ENCODE measurements around the gene WFIKKN2.

The WFIKKN2 gene

GRCh38 chr17:50833510-50834428, 1.6 kb upstream of the WFIKKN2 start:
- Histone ChIP-seq H3K9ac (ENCODE audit: low read depth in 1 of 2, low read length in 2 of 2) (no peak overlapping the region), H3K4me1 (ENCODE audit: control insufficient read depth in 1 of 2, insufficient read depth in 2 of 2, low read length in 2 of 2) (peaks cover 0 to 9% of the 10 kb centered on the region in 2 donors), H3K9me3 (ENCODE audit: control insufficient read depth in 1 of 2, low read length in 2 of 2) (no peaks in the 10 kb centered on the region), H3K36me3 (ENCODE audit: control insufficient read depth in 1 of 2, insufficient read depth in 2 of 2, low read length in 2 of 2) (no peaks in the 10 kb centered on the region), H3K27ac (ENCODE audit: low read depth, low read length) (no peak overlapping the region), H3K27me3 (ENCODE audit: control insufficient read depth in 1 of 2, insufficient read depth in 2 of 2, low read length in 2 of 2) (peaks cover 0 to 8% of the 10 kb centered on the region in 2 donors), H3K4me3 (ENCODE audit: low read depth in 1 of 2, low read length in 2 of 2) (no peak overlapping the region)

GRCh38 chr17:50834429-50835300, 721 bp upstream of the WFIKKN2 start:
- H3K4me1 ChIP-seq (ENCODE audit: control insufficient read depth in 1 of 2, insufficient read depth in 2 of 2, low read length in 2 of 2), result peaks cover 0 to 6% of the 10 kb centered on the region in 2 donors
- H3K9ac ChIP-seq (ENCODE audit: low read depth in 1 of 2, low read length in 2 of 2), result peak overlapping the region in 1 of 2 donors; percentile 25
- peaks cover 0 to 8% of the 10 kb centered on the region in 2 donors for H3K27me3 ChIP-seq (ENCODE audit: control insufficient read depth in 1 of 2, insufficient read depth in 2 of 2, low read length in 2 of 2)
- H3K9me3 ChIP-seq (ENCODE audit: control insufficient read depth in 1 of 2, low read length in 2 of 2), result no peaks in the 10 kb centered on the region
- H3K4me3 ChIP-seq (ENCODE audit: low read depth in 1 of 2, low read length in 2 of 2), result peak overlapping the region; percentile 41 to 52
- no peak overlapping the region for H3K27ac ChIP-seq (ENCODE audit: low read depth, low read length)
- H3K36me3 ChIP-seq (ENCODE audit: control insufficient read depth in 1 of 2, insufficient read depth in 2 of 2, low read length in 2 of 2), result no peaks in the 10 kb centered on the region

- H3K4me3 ChIP-seq (ENCODE audit: low read depth in 1 of 2, low read length in 2 of 2), result no peak overlapping the region
- H3K9ac ChIP-seq (ENCODE audit: low read depth in 1 of 2, low read length in 2 of 2), result no peak overlapping the region
- H3K36me3 ChIP-seq (ENCODE audit: control insufficient read depth in 1 of 2, insufficient read depth in 2 of 2, low read length in 2 of 2), result no peaks in the 10 kb centered on the region
- H3K9me3 ChIP-seq (ENCODE audit: control insufficient read depth in 1 of 2, low read length in 2 of 2), result no peaks in the 10 kb centered on the region
- H3K27ac ChIP-seq (ENCODE audit: low read depth, low read length), result no peak overlapping the region
- peaks cover 0 to 8% of the 10 kb centered on the region in 2 donors for H3K27me3 ChIP-seq (ENCODE audit: control insufficient read depth in 1 of 2, insufficient read depth in 2 of 2, low read length in 2 of 2)
- H3K4me1 ChIP-seq (ENCODE audit: control insufficient read depth in 1 of 2, insufficient read depth in 2 of 2, low read length in 2 of 2), result peaks cover 0 to 4% of the 10 kb centered on the region in 2 donors
Measured at GRCh38 chr17:50836826-50837225, 1.4 kb downstream of the WFIKKN2 start.

GRCh38 chr17:50837286-50837979, 2.0 kb downstream of the WFIKKN2 start:
- Histone ChIP-seq H3K4me3 (ENCODE audit: low read depth in 1 of 2, low read length in 2 of 2) (no peak overlapping the region), H3K9ac (ENCODE audit: low read depth in 1 of 2, low read length in 2 of 2) (no peak overlapping the region), H3K27me3 (ENCODE audit: control insufficient read depth in 1 of 2, insufficient read depth in 2 of 2, low read length in 2 of 2) (peaks cover 0 to 8% of the 10 kb centered on the region in 2 donors), H3K4me1 (ENCODE audit: control insufficient read depth in 1 of 2, insufficient read depth in 2 of 2, low read length in 2 of 2) (peaks cover 0 to 4% of the 10 kb centered on the region in 2 donors), H3K27ac (ENCODE audit: low read depth, low read length) (no peak overlapping the region), H3K9me3 (ENCODE audit: control insufficient read depth in 1 of 2, low read length in 2 of 2) (no peaks in the 10 kb centered on the region), H3K36me3 (ENCODE audit: control insufficient read depth in 1 of 2, insufficient read depth in 2 of 2, low read length in 2 of 2) (no peaks in the 10 kb centered on the region)

GRCh38 chr17:50837980-50838954, 2.9 kb downstream of the WFIKKN2 start:
- H3K27ac ChIP-seq (ENCODE audit: low read depth, low read length), result no peak overlapping the region
- peaks cover 0 to 4% of the 10 kb centered on the region in 2 donors for H3K4me1 ChIP-seq (ENCODE audit: control insufficient read depth in 1 of 2, insufficient read depth in 2 of 2, low read length in 2 of 2)
- no peaks in the 10 kb centered on the region for H3K36me3 ChIP-seq (ENCODE audit: control insufficient read depth in 1 of 2, insufficient read depth in 2 of 2, low read length in 2 of 2)
- H3K4me3 ChIP-seq (ENCODE audit: low read depth in 1 of 2, low read length in 2 of 2), result no peak overlapping the region
- H3K27me3 ChIP-seq (ENCODE audit: control insufficient read depth in 1 of 2, insufficient read depth in 2 of 2, low read length in 2 of 2), result peaks cover 0 to 8% of the 10 kb centered on the region in 2 donors
- H3K9ac ChIP-seq (ENCODE audit: low read depth in 1 of 2, low read length in 2 of 2), result no peak overlapping the region
- no peaks in the 10 kb centered on the region for H3K9me3 ChIP-seq (ENCODE audit: control insufficient read depth in 1 of 2, low read length in 2 of 2)

GRCh38 chr17:50839591-50840310, 4.4 kb downstream of the WFIKKN2 start:
- Histone ChIP-seq H3K9me3 (ENCODE audit: control insufficient read depth in 1 of 2, low read length in 2 of 2) (no peaks in the 10 kb centered on the region), H3K27me3 (ENCODE audit: control insufficient read depth in 1 of 2, insufficient read depth in 2 of 2, low read length in 2 of 2) (no peaks in the 10 kb centered on the region), H3K36me3 (ENCODE audit: control insufficient read depth in 1 of 2, insufficient read depth in 2 of 2, low read length in 2 of 2) (no peaks in the 10 kb centered on the region), H3K27ac (ENCODE audit: low read depth, low read length) (no peak overlapping the region), H3K4me1 (ENCODE audit: control insufficient read depth in 1 of 2, insufficient read depth in 2 of 2, low read length in 2 of 2) (peaks cover 0 to 4% of the 10 kb centered on the region in 2 donors), H3K4me3 (ENCODE audit: low read depth in 1 of 2, low read length in 2 of 2) (no peak overlapping the region), H3K9ac (ENCODE audit: low read depth in 1 of 2, low read length in 2 of 2) (no peak overlapping the region)

- Histone ChIP-seq H3K4me1 (ENCODE audit: control insufficient read depth in 1 of 2, insufficient read depth in 2 of 2, low read length in 2 of 2) (peaks cover 0 to under 1% of the 10 kb centered on the region in 2 donors), H3K9ac (ENCODE audit: low read depth in 1 of 2, low read length in 2 of 2) (no peak overlapping the region), H3K27ac (ENCODE audit: low read depth, low read length) (no peak overlapping the region), H3K36me3 (ENCODE audit: control insufficient read depth in 1 of 2, insufficient read depth in 2 of 2, low read length in 2 of 2) (no peaks in the 10 kb centered on the region), H3K4me3 (ENCODE audit: low read depth in 1 of 2, low read length in 2 of 2) (no peak overlapping the region), H3K9me3 (ENCODE audit: control insufficient read depth in 1 of 2, low read length in 2 of 2) (no peaks in the 10 kb centered on the region), H3K27me3 (ENCODE audit: control insufficient read depth in 1 of 2, insufficient read depth in 2 of 2, low read length in 2 of 2) (no peaks in the 10 kb centered on the region)
Measured at GRCh38 chr17:50840311-50840851, 5.0 kb downstream of the WFIKKN2 start.

- Histone ChIP-seq H3K27ac (ENCODE audit: low read depth, low read length) (no peak overlapping the region), H3K4me1 (ENCODE audit: control insufficient read depth in 1 of 2, insufficient read depth in 2 of 2, low read length in 2 of 2) (no peaks in the 10 kb centered on the region), H3K4me3 (ENCODE audit: low read depth in 1 of 2, low read length in 2 of 2) (no peak overlapping the region), H3K9me3 (ENCODE audit: control insufficient read depth in 1 of 2, low read length in 2 of 2) (no peaks in the 10 kb centered on the region), H3K27me3 (ENCODE audit: control insufficient read depth in 1 of 2, insufficient read depth in 2 of 2, low read length in 2 of 2) (no peaks in the 10 kb centered on the region), H3K9ac (ENCODE audit: low read depth in 1 of 2, low read length in 2 of 2) (no peak overlapping the region), H3K36me3 (ENCODE audit: control insufficient read depth in 1 of 2, insufficient read depth in 2 of 2, low read length in 2 of 2) (no peaks in the 10 kb centered on the region)
Measured at GRCh38 chr17:50841277-50841948, 6.0 kb downstream of the WFIKKN2 start.
